Activated CD4-positive, CD25-positive, alpha-beta regulatory T cell (primary cell): ENCODE data around the gene PGM5.
"Not testable (repeated sequence)": the region's sequence is repeated elsewhere in the genome, so short reads cannot be mapped to it uniquely, and the experiment has no call there.

ENCODE experiments used
- DNase-seq, 4 experiments: peaks; one replicate each; lab custom pipeline; 2025; lab: John Stamatoyannopoulos, UW

PGM5 gene

DNA sequence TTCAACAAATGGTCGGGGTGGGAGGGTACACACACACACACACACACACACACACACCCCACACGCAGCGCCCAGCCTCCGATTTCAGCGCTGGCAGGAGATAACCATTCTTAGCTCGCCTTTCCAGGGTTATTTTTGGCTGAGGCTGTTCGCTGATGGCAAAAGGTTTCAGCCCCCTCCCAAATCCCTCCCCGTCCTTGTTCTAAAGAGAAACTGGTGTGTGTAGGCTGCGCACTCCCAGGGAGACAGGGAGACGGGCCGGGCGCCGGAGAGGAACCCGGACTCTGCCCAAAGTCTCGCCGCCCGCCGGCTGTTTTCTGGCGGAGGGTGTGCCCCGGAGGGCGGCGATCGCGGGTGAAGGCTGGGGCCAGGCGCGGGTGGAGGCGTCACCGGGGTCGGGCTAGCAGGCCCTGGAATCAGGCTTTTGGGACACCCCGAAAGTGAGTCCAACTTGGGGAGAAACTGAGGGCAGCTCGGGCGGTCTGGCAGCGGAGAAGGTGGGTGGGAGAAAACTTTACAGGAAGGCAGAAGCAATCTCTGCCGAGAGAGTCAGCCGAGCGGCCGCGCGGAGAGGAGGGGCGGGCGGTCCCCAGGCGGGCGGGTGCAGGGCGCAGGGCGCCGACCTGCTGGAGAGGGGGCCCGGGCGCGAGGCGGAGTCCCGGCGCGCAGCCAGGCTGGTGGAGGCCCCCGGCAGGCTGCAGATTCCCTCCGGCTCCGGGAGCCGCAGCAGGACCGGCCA, at the start of gene PGM5:
Gene PGM5, plus strand, starts transcription at position 232 of the 739 bp plus-strand sequence. CDS start 517 bp downstream, outside the sequence.
- DNase-seq = not testable (repeated sequence)

DNA sequence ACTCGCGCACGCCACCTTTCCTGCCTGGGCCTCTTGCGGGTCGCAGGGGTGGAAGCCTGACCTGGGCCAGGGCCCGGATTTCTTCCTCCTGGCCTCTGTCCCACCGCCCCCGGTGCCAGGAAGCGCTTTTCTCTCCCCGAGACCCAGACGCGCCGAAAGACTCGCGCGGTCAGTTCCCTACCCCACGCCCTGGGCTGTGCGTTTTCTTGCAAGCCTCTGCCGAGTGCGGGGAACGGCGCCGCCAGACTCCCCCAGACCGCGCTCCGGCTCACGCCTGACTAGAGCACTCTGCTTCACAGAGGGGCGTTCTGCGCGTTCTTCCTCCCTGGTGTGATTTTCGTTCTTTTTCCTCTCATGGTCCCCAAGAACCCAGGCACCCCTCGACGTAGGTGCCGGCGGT, 49.3 kb upstream of the PGM5 start:
- not testable (repeated sequence) for DNase-seq

DNA sequence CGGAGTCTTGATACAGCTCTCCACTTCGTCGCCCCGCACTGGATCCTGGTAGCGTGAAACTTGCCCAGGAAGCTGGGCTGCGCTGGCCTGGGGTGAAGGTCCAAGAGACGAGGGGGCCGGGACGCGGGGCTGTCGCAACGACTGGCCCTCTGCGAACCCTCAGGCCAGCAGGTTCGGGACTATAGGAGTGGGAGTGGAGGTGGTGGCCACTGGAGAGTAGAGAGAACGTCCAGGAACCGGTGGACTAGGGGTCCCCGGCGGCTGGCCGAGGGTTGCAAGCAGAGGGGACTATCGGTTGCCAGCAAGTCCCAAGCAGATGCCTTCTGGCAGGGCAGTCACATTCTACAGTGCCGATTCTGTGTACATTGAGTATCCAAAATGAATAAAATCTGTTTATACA, 48.8 kb upstream of the PGM5 start:
- DNase-seq = not testable (repeated sequence)

DNA sequence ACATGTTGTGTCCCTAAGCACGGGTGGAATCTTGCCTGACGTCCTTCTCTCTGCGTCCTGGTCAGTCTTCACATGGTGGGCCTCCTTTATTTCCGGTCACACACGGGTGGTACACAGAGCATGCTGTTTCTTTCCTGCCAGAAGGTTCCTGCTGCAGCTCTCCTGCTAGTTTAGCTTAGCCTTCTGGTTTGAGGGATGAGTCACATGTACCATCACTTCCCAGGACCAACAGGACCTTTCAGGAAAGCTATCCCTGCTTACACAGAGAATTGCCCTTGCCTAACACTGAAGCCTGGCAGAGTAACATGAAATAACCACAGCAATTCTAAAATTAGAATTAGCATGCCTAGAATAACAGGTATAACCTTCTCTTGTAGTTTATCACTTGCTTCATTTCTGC, 45.2 kb upstream of the PGM5 start:
- DNase-seq = not testable (repeated sequence)

DNA sequence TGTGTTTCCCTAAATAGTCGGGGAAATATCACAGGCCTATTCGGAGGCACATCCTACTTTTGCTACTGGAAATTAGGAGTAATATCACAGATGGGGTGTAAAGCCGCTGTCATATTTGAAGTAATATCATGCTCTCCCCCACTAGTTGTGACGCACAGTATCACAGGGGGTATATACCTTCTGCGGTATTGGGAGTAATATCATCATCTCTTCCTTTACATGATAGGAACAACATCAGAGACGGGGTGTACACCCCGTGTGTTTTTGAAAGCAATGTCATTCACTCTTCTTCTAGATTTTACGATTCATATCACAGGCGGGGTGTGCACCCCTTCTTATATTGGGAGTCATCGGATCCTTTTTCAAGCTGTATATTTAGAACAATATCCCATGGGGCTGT, 38.2 kb upstream of the PGM5 start:
- not testable (repeated sequence) for DNase-seq

DNA sequence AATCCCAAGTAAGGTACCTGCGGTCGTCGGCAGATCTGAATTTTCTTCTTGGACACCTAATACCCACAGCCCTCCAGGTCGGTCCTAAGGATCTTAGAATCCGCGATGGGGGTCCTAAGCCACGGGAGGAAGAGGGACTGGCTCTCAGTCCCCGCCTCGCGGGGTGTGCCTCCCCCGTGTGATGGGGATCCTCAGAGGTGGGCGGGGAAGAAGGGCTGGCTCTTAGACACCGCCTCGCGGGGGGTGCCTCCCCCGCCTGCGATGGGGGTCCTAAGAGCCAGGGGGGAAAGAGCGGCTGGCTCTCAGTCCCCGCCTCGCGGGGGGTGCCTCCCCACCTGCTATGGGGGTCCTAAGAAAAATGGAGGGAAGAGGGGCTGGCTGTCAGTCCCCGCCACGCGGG, 32.7 kb upstream of the PGM5 start:
- not testable (repeated sequence) for DNase-seq

DNA sequence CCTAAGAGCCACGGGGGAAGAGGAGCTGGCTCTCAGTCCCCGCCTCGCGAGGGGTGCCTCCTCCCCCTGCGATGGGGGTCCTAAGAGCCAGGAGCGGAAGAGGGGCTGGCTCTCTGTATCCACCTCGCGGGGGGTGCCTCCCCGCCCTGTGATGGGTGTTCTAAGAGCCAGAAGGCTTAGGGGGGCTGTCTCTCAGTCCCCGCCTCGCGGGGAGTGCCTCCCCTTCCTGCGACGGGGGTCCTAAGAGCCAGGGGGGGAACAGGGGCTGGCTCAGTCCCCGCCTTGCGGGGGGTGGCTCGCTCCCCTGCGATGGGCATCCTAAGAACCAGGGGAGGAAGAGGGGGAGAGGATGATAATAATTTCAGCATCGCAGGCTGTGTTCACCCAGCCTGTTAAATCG, 31.9 kb upstream of the PGM5 start:
- DNase-seq = not testable (repeated sequence)

DNA sequence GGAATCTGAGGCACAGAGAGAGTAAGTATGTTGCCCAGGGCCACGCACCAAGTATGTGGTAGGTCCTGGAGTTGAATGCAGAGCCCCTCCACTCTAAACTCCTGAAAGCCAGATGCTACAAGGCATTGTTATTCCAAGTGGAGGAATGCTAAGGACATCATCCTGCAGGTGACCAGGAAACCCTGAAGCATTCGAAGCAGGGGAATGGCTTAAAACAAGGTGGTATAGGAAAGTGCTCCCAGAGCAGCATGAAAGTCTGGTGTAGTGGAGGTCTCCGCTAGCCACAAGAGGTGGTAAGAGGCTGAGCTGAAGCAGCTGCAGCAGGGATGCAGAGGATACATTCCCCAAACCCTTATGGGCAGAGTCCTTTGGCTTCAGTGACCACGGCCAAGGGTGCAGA, 27.3 kb upstream of the PGM5 start:
- not testable (repeated sequence) for DNase-seq

DNA sequence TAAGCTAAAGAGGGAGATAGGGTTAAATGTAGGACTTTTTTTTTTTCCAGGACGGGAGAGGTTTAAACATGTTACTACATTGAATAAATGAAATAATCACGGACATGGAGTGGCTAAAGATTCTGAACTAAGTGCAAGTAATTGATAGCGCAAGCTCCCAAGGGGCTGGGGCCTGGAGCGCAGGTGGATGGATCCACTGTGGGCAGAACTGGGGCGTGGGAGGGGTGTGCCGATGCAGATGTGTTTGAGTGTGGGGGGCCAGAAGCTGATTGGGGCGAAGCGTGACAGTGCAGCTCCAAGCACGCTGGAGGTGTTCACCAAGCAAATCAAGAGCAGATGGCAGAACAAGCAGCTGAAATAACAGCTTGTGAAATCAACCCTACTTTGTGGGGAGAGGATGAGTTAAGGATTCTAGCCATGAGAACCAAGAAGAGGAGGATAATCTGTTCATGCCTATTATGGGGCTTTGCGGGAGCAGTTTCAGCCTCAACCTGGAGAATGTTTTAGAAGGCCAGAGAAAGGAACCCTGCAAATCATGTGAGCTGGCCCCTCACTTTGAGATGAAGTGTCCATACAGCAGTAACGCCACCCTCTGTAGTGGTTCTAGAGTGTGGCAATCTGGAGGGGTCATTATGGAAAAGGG, 25.8 kb upstream of the PGM5 start:
- DNase-seq = not testable (repeated sequence)

DNA sequence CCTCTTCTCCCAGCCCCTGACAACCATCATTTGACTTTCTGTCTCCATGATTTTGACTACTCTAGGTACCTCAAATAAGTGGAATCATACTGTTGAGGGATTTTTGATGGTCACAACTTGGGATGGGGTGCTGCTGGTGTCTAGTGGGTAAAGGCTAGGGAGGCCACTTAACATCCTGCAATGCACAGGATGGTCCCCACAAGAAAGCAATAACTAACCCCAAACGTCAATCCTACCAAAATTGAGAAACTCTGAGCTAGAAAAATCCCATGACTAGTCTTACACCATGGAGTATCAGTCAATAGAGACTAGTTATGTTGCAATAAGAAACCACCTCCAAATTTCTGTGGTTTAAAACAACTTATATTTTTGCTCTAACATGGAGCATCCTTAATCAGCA, 24.3 kb upstream of the PGM5 start:
- DNase-seq = not testable (repeated sequence)

DNA sequence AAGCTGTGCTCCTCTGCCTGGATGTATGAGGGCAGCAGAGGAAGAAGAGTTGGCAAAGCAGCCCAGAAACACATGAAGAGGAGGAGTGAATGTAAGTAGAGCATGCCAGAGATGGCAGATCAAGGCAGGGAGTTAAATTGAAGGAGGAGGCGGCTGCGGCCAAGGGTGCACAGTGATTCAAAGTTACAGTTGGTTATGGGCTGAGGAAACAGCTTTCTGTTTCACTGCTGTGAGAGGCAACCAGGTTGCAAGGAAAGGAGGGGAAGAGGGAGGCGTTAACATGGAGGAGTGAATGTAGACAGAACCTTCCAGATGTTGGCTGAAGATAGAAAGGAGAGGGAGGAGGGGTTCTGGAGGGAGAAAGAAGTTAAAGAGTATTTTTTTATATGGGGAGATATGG, 20.5 kb upstream of the PGM5 start:
- DNase-seq = not testable (repeated sequence)

DNA sequence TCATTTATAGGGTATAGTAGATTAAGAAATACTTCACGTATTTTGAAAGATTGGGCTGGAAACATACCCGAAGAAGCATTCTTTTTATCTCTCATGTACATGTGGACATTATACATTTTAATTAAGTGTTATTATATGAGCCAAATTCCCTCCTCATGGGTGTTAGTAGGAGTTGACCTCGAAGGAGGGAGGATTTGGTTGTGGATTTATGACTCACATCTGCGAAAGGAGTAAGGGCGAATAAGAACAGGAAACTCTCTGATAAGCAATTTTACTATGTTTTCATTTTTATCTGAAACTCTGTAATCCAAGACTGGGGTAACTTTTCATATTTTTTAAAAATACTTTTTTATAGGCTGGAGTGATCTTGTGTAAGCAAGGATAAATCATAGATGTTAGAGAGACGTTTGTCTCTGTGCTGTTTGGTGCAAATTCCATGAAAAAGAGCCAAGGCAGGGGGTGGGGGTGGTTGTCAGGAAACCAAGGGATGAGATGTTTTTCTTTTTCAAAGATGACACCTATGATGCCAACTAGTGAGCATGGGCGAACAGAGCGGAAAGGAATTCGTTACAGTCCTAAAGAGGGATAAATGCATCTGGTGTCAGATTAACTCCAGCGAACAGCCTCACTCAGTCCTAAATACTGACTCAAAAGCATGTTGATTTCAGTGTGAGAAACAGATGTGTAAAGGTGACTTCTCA, 19.6 kb upstream of the PGM5 start:
- DNase-seq = not testable (repeated sequence)

DNA sequence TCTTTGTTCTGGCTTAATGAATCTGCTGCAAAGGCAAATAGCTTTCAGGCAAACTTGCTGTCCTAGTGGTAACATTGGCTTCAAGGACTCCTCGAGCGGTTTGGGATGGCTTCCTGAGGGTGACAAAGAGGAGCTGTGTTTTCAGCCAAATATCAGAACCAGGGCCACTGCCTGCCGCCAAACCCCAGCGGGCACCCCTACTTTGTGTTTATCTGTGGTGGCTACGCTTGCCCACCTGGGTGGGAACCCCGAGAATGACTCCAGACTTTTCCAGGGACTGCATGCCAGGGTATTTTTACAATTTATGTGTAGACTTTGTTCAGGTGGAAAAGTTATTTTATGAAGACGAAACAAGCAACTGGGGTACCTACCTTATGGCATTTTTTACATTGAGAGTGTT, 18.4 kb upstream of the PGM5 start:
- DNase-seq = not testable (repeated sequence)

DNA sequence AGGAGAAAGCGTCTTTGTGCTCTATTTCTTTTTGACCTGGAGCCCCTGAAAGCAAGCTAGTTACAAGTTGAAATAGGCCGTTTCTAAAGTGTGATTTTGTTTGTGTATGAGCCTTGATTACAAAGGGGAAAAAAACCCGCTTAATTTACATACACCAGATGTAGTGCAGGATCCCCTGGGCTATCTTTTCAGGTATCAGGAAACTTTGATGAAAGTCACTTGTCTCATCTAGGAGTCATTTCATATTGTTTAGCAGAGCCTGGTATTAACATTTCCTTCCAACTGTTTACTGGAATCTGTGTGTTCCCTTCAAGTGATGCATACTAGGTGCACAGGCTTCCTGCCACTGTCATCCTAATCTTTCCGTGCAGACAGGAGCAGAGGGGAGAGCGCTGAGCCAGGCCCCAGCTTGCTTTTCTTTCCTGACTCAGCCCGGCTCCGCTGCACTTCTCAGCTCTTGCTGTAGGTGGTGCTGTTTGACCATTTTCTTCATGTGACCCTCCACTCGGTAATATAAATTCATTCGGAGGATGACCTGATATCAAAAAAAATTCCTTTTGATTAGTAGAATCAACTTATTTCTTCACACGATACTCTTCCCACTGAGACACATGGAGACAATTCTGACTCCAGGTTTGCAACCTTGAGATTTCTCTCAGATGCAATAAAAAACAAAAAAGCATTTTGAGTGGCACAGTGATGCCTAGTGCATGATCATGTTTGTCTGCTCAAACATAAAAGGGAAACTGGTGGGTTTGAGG, 14.0 kb upstream of the PGM5 start:
- not testable (repeated sequence) for DNase-seq

DNA sequence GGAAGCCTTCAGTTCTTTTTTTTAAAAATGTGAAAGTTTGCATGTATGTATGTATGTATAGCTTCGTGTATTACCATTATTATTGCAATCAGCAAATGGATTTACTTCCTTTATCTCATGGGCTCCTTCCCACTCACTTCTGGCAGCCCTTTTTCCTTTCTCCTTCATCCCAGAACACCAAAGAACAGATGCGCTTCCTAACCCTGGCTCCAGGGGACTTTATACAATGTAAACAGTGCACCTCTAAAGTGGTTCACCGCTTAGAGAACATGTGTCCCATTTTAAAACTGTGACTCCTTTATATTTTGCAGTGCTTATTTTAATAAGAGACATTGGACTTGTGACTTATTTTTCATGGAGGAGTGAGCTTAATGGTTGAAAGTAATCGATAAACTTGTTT, 13.2 kb upstream of the PGM5 start:
- not testable (repeated sequence) for DNase-seq

DNA sequence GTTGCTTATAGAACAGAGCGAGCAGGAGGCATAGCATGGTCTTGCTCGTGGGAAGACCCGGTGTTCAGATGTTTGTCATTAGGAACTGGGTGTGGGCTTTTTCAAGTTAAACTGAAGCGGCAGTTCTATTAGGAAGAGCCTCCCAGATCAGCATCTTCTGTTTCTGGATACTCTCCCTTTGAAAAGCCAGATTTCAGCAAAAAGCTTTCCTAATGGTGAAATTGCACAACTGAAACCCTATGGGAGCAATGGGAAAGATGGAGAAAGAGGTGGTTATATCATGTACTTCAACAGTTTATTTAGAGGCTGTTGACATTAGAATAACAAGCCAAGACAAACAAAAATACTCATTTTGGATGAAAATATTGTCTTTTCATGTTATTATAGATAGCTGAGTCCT, 12.4 kb upstream of the PGM5 start:
- DNase-seq = not testable (repeated sequence)

DNA sequence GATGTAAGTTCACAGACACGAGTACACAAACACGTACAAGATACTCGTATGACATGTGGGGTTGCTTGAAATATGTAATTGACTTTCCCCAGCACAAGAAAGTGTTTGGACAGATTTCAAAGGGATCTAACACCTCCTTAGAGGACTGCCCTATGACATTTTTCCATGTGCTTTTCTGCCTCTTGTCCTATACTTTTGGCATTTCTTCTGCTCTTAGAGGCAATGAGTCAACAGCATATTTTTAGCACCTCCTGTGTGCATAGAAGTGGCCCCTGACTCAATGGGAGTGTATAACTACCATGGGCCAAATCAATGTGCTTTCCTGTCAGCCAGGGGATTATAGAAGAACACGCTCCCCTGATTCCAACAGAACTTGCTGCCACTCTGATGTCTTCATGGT, 4.7 kb upstream of the PGM5 start:
- not testable (repeated sequence) for DNase-seq

DNA sequence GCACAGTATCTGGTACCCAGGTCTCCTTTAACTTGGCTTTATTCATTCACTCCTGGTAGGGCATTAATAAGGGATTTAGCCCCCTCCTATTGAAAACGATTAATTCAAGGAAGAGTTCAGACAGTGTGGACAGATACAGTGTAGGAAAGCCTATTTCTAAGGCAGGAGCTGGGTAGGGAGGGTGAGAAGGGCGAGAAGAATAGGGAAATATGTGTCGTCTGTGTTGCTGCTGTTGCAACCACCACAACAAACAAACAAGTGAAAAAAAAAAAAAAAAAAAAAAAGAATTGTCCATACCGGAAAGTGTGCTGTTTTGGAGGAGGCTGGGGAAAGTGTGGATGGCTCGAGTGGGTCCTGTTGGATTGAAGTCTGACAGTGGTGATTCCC, 425 bp upstream of the PGM5 start:
- DNase-seq = not testable (repeated sequence)

DNA sequence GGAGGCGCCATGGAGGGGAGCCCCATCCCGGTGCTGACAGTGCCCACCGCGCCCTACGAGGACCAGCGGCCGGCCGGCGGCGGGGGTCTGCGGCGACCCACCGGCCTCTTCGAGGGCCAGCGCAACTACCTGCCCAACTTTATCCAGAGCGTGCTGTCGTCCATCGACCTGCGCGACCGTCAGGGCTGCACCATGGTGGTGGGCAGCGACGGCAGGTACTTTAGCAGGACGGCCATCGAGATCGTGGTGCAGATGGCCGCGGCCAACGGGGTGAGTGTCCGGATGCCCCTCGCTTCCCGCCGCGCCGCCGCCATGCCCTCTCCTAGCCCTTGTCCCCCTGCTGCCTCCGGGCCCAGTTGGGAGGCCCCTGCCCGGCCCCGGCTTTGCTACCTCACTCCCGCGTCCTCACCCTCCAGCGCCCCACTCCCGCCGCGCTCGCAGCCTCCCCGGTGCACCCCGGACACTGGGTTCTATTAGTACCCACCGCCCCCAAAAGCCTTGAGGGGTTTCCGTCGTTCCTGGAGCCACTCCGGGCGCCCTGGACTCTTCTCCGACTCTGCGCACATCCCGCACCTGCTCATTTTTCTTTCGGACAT, 806 bp downstream of the PGM5 start:
- not testable (repeated sequence) for DNase-seq

DNA sequence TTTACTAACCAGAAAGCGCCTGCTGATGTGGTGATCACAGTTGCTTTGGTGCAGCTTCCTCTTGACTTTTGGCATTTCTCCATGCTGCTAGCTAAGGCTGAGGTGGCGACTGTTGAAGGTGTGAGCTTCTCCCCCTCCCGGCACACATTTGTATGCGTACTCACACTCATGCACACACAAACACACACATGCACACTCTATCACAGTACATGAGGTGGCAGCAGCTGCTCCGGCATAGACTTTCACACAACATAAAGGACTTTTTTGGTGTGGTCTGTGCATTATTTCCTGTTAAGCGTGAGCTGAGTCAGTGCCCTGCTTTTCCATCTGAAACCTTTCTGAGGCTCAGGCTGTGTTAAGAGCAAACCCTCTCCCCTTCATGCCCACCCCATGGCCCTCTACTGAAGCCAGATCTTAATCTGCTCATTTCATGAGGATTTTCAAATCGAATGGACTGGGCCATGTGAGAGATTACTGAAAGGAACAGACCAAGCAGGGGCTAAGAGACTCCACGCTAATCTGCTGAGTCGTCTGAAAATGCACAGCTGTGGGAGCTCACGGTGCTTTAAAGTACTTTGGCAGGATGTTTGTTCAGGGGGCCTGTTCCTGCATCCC, 10.6 kb downstream of the PGM5 start:
- not testable (repeated sequence) for DNase-seq

DNA sequence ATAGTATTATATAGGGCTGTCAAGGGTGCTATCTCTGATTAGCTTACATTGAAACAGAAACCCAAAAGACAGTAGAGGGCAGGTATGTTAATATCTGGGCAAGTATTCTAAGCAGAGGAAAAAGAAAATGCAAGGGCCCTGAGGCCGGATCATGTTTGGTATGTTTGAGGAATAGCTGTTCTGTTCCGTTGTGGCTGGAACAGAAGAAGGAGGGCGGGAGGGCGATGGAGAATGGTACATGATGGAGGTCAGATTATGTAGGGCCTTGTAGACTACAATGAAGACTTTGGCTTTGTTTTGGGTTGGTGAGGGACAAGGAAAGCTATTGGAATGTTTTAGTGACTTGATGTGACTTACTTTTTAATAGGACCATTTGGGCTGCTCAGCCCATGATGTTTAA, 19.4 kb downstream of the PGM5 start:
- DNase-seq = not testable (repeated sequence)
